ENCODE data around the gene CLASP1.

The CLASP1 gene

DNA sequence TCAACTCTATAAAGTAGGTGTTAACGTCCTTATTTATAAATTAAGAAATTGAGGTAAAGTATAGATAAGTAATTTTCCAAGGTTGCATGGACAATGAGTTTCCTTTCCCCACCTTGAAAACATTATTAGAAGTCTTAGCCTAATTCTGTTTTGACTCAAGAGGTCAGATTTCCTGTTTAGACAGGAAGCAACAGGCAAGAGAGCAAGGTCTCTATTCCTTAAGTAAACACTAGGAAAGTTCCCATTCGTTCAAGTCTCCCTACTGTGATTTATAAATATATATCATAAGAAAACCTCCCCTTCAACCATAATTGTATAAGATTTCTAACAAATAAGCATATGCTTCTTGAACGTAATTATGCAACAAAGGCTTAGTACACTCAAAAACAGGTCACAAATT lies 40.3 kb downstream of the CLASP1 start:
- no peak for FAIRE-seq
- DNase-seq (ENCODE audit: insufficient read length, low spot score): no peak
- TF ChIP-seq SPI1 (IDR thresholded peaks at IDR 0.05; ENCODE audit: low read depth, low read length) (no peak), POLR2A (IDR thresholded peaks at IDR 0.05; ENCODE audit: low read depth, low read length) (no peak), PAX5 (IDR thresholded peaks at IDR 0.05; ENCODE audit: insufficient read depth, low read length, severe bottlenecking) (no peak), POU2F2 (IDR thresholded peaks at IDR 0.05; ENCODE audit: low read depth, low read length) (no peak), TAF1 (IDR thresholded peaks at IDR 0.05; ENCODE audit: low read depth, low read length) (no peak), POLR2AphosphoS5 (IDR thresholded peaks at IDR 0.05; ENCODE audit: low read depth, low read length) (no peak)

DNA sequence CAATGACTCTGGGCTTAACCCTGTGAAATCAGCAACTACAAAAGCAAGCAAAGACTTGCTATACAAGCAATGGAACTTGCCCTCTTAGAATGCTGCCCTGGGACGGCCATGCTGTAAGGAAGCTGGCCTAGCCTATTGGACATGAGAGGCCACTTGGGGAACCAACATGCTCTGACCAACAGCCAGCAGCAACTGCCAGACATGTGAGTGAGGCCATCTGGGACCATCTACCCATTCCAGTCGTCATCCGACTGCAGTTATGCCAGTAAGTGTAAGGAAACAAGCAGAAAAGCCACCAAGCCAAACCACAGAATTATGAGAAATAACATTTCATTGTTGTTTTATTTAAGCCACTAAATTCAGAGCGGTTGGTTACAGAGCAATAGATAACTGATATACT lies 40.9 kb downstream of the CLASP1 start:
- TF ChIP-seq SPI1 (IDR thresholded peaks at IDR 0.05; ENCODE audit: low read depth, low read length) (no peak), TAF1 (IDR thresholded peaks at IDR 0.05; ENCODE audit: low read depth, low read length) (no peak), POLR2A (IDR thresholded peaks at IDR 0.05; ENCODE audit: low read depth, low read length) (no peak), PAX5 (IDR thresholded peaks at IDR 0.05; ENCODE audit: insufficient read depth, low read length, severe bottlenecking) (no peak), POU2F2 (IDR thresholded peaks at IDR 0.05; ENCODE audit: low read depth, low read length) (no peak), POLR2AphosphoS5 (IDR thresholded peaks at IDR 0.05; ENCODE audit: low read depth, low read length) (no peak)
- FAIRE-seq: no peak
- DNase-seq (ENCODE audit: insufficient read length, low spot score): no peak

DNA sequence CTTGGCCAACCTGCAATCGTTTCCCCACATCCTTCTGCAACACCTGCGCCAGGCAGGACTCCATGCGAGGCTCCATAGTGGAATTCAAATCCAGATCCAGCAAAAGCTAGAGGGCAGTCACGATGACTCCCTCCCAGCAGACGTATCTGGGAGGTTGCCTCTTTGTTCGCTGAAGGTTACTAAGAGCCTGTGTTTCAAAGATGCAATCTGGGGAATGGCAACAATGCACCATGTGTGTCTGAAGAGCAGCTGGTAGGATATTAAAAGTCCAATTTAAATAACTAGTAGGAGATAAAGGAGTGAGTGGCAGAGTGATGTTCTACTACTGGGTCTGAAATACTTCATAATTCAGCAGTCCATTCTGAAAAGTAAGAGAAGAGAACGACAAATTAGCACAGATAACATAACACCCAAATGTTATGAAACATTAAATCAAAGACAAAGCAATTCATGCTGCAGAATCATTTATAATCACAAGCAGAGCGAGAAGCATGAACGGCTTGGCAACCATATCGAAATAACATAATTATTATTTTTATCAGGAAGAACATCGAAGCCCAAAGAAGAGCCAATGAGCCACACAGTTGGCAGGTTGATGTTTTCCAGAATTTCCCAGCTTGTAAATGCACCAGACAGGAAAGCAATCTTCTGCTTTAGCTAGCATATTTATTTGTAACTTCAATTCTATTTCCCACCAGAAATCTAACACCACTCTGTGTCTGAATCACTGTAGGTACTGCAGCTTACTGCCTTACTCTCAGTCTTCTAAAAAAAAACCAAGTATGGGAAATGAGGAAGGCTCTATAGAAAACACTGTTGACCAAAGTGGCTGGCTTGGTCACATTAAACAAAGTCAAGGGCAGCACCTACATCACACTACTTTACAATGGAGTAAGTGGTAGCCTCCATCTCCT lies 43.2 kb downstream of the CLASP1 start:
- DNase-seq (ENCODE audit: insufficient read length, low spot score) (no peak), FAIRE-seq (no peak)
- no peak for TF ChIP-seq POU2F2 (IDR thresholded peaks at IDR 0.05; ENCODE audit: low read depth, low read length)
- TF ChIP-seq TAF1 (IDR thresholded peaks at IDR 0.05; ENCODE audit: low read depth, low read length): no peak
- TF ChIP-seq POLR2AphosphoS5 (IDR thresholded peaks at IDR 0.05; ENCODE audit: low read depth, low read length): no peak
- no peak for TF ChIP-seq PAX5 (IDR thresholded peaks at IDR 0.05; ENCODE audit: insufficient read depth, low read length, severe bottlenecking)
- no peak for TF ChIP-seq POLR2A (IDR thresholded peaks at IDR 0.05; ENCODE audit: low read depth, low read length)
- TF ChIP-seq SPI1 (IDR thresholded peaks at IDR 0.05; ENCODE audit: low read depth, low read length): no peak

DNA sequence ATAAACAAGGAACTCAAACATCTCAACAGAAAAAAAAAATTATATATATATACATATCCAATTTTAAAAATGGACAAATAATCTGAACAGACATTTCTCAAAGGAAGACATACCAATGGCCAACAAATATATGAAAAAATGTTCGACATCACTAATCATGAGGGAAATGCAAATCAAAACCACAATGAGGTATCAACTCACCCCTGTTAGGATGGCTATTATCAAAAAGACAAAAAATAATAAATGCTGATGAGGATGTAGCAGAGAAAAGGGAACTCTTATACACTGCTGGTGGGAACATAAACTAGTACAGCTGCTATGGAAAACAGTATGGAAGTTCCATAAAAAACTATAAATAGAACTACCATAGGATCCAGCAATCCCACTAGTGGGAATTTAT lies 46.1 kb downstream of the CLASP1 start:
- TF ChIP-seq TAF1 (IDR thresholded peaks at IDR 0.05; ENCODE audit: low read depth, low read length) (no peak), POU2F2 (IDR thresholded peaks at IDR 0.05; ENCODE audit: low read depth, low read length) (no peak), POLR2AphosphoS5 (IDR thresholded peaks at IDR 0.05; ENCODE audit: low read depth, low read length) (no peak), SPI1 (IDR thresholded peaks at IDR 0.05; ENCODE audit: low read depth, low read length) (no peak), PAX5 (IDR thresholded peaks at IDR 0.05; ENCODE audit: insufficient read depth, low read length, severe bottlenecking) (no peak), POLR2A (IDR thresholded peaks at IDR 0.05; ENCODE audit: low read depth, low read length) (no peak)
- no peak for FAIRE-seq
- DNase-seq (ENCODE audit: insufficient read length, low spot score): no peak

DNA sequence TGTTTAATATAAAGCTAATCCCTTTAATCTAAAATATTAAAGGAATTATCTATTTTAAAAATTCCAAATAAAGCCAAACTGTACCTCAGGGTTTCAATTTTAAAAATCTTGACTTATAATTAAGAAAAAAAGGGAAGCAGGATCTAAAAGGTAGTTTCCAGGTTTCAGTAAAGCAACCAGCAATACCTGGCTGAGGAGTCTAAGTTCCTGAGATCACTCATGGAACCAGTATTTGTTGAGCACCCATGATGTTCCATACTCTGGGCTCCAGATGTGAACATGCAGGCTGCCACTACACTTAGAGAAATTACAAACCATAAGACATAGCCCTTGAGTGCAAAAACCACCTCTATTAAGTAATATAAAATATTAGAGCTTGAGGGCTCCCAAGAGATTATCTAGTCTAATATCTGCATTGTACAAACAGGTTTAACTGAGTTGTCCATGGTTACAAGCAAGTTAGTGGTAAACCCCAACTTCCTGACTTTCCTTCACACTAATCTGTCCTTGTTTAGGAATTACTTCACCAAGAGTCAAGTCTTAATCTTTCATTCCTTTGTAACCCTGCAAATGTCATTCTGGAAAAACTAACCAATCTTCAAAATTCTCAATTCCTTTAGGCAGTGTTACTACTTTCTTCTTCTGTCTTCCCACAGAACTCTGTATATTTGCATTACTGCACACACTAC lies 49.2 kb downstream of the CLASP1 start:
- DNase-seq (ENCODE audit: insufficient read length, low spot score): no peak
- TF ChIP-seq SPI1 (IDR thresholded peaks at IDR 0.05; ENCODE audit: low read depth, low read length) (peak; percentile 88), POLR2A (IDR thresholded peaks at IDR 0.05; ENCODE audit: low read depth, low read length) (no peak)
- FAIRE-seq: peak; percentile 54

DNA sequence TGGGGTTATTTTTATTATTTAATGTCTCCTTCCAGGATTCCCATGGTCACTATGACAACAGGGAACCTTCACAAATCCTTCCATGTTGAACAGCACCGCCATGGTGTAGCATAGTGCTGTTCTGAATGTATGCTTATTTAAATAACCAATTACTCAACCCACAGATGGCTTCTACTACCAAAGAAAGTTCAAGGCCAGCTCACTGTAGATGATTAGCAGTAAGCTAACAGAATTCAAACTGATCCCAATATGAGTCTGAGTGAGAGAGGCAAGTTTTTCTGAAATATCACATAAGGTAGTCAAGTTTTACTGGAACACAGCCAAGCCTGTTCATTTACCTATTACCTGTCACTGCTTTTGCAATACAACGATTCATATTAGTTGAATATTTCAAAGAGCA lies 51.2 kb downstream of the CLASP1 start:
- no peak for TF ChIP-seq TAF1 (IDR thresholded peaks at IDR 0.05; ENCODE audit: low read depth, low read length)
- no peak for TF ChIP-seq PAX5 (IDR thresholded peaks at IDR 0.05; ENCODE audit: insufficient read depth, low read length, severe bottlenecking)
- TF ChIP-seq POLR2AphosphoS5 (IDR thresholded peaks at IDR 0.05; ENCODE audit: low read depth, low read length): no peak
- TF ChIP-seq POU2F2 (IDR thresholded peaks at IDR 0.05; ENCODE audit: low read depth, low read length): no peak
- no peak for TF ChIP-seq SPI1 (IDR thresholded peaks at IDR 0.05; ENCODE audit: low read depth, low read length)
- TF ChIP-seq POLR2A (IDR thresholded peaks at IDR 0.05; ENCODE audit: low read depth, low read length): no peak
- no peak for FAIRE-seq
- no peak for DNase-seq (ENCODE audit: insufficient read length, low spot score)

DNA sequence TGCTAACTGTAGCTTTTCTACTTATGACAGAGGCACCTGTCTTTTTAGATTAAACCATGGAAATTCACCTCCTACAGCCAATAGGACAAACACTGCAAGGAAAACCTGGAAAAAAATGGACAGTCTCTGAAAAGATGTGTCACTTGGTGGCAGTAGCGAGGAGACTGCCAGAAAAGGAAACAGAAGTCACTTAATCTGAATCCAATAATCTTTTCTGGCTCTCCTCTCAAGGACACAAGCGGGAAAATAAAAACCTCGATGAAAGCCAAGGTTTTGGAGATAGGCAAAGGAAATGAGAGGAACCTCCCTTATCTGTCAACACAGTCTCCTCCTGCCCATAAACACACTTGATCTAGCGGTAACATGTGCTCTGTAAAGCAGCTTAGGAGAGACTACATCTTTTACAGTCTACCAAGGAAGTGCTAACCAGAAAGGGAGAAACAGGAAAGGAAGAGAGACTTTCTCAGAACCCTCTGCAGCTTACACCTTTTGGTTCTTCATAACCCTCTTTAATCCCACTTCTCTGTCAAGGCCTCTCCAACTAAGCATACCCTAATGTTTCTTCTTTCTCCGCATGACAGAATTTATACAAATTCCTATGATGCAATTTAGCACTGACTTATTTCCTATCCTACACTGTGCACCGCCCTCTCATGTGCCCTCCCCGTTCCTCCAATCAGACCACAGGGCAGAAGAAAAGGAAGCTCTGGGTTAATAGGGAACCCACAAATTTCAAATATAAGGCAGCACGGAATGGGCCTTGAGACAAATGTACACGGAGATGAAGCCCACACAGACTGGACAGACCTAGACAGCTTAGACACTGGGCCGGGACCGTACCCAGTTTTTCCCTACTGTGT lies 52.8 kb downstream of the CLASP1 start:
- TF ChIP-seq PAX5 (IDR thresholded peaks at IDR 0.05; ENCODE audit: insufficient read depth, low read length, severe bottlenecking) (no peak), POU2F2 (IDR thresholded peaks at IDR 0.05; ENCODE audit: low read depth, low read length) (no peak), SPI1 (IDR thresholded peaks at IDR 0.05; ENCODE audit: low read depth, low read length) (peak; percentile 52), POLR2A (IDR thresholded peaks at IDR 0.05; ENCODE audit: low read depth, low read length) (peak; percentile 59), TAF1 (IDR thresholded peaks at IDR 0.05; ENCODE audit: low read depth, low read length) (0 out of 2 replicates have a peak, but pooled peaks have one; percentile 20), POLR2AphosphoS5 (IDR thresholded peaks at IDR 0.05; ENCODE audit: low read depth, low read length) (peak; percentile 51; the same call in 1 of the 2 replicates)
- FAIRE-seq (peak; percentile 75), DNase-seq (ENCODE audit: insufficient read length, low spot score) (peak; percentile 29)

DNA sequence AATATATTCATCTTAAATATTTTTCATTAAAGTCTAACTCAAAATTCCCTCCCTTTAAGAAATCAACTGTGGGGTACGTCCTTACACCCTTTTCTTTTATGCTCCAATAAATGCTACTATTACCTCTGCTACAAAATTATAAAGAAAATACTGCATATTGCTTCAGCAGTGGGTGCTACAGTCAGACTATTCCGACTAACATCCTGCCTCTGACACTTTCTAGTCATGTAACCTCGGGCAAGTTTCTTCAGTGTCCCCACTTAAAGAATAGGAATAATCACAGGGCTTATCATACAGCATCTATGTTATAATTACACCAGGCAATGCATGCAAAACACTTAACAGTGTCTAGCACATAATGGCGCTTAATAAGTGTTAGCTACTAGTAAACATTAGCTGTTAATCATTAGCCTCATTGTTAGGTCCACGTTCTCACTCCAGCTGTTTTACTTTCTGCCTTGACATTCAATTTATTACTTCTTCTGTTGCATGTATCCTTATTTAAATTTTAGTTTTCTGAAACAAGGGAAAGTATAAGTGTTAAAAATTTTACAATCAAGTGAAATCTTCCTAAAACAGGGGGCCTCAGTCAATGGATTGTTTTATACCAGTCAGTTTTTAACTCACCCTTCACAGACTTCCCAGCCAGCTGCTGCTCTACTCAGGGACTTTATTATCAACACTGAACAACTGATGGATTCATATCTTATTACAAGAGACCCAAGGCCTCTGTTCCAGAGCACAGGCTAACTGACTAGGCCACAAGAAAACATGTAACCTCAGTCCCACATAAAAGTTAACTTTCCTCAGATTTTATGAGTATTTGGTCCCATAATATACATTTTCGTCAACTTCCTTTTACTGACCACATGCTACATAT lies 54.0 kb downstream of the CLASP1 start:
- no peak for TF ChIP-seq SPI1 (IDR thresholded peaks at IDR 0.05; ENCODE audit: low read depth, low read length)
- no peak for TF ChIP-seq POU2F2 (IDR thresholded peaks at IDR 0.05; ENCODE audit: low read depth, low read length)
- no peak for TF ChIP-seq PAX5 (IDR thresholded peaks at IDR 0.05; ENCODE audit: insufficient read depth, low read length, severe bottlenecking)
- TF ChIP-seq POLR2A (IDR thresholded peaks at IDR 0.05; ENCODE audit: low read depth, low read length): no peak
- TF ChIP-seq TAF1 (IDR thresholded peaks at IDR 0.05; ENCODE audit: low read depth, low read length): no peak
- no peak for TF ChIP-seq POLR2AphosphoS5 (IDR thresholded peaks at IDR 0.05; ENCODE audit: low read depth, low read length)
- DNase-seq (ENCODE audit: insufficient read length, low spot score) (no peak), FAIRE-seq (no peak)

Measured in GM12891 (cell line).